Large intestine (tissue), 3 donors: Measurements from ENCODE around the gene NEUROD6. TPM values are rescaled to one million over a fixed set of nuclear protein-coding genes. Genes with fewer than 3 reads are reported as not detected.

Experiments used
- DNase-seq, 2 donors: peaks; one replicate each; pipeline versions ENCODE4 v3.0.0 to v3.0.0-alpha.2; 2013
- H3K27ac ChIP-seq: one replicate; pipeline ENCODE4 v1.5.1; 2013; ENCODE audit warnings: low read length
- H3K27me3 ChIP-seq: 2 replicates; pipeline ENCODE4 v1.6.1; 2013; ENCODE audit warnings: low read length; ENCODE audit not compliant: control insufficient read depth, insufficient read depth
- H3K36me3 ChIP-seq: 2 replicates; pipeline ENCODE4 v1.6.1; 2013; ENCODE audit warnings: low read length; ENCODE audit not compliant: control insufficient read depth, insufficient read depth
- H3K4me1 ChIP-seq: one replicate; pipeline ENCODE4 v1.6.1; 2013; ENCODE audit warnings: low read length; ENCODE audit not compliant: control insufficient read depth, insufficient read depth
- H3K4me3 ChIP-seq: one replicate; pipeline ENCODE4 v1.5.1; 2013; ENCODE audit warnings: low read length
- H3K9me3 ChIP-seq: one replicate; pipeline ENCODE4 v1.6.1; 2013; ENCODE audit warnings: mild to moderate bottlenecking, low read depth, low read length, moderate library complexity; ENCODE audit not compliant: control insufficient read depth
- WGBS: methylation state at CpG from one replicate; pipeline ENCODE4 v1.1.5; 2013; ENCODE audit warnings: low lambda C conversion rate; ENCODE audit not compliant: insufficient coverage; 5-methylcytosine and 5-hydroxymethylcytosine counted together
- polyA plus RNA-seq: library from polyadenylated mRNA; unstranded; fragments of 120-200 nt; gene quantifications from one replicate; pipeline ENCODE4 v1.2.1, GENCODE V29; 2013

Gene NEUROD6
- polyA plus RNA-seq, 1 donor, result 1.6 TPM

DNA sequence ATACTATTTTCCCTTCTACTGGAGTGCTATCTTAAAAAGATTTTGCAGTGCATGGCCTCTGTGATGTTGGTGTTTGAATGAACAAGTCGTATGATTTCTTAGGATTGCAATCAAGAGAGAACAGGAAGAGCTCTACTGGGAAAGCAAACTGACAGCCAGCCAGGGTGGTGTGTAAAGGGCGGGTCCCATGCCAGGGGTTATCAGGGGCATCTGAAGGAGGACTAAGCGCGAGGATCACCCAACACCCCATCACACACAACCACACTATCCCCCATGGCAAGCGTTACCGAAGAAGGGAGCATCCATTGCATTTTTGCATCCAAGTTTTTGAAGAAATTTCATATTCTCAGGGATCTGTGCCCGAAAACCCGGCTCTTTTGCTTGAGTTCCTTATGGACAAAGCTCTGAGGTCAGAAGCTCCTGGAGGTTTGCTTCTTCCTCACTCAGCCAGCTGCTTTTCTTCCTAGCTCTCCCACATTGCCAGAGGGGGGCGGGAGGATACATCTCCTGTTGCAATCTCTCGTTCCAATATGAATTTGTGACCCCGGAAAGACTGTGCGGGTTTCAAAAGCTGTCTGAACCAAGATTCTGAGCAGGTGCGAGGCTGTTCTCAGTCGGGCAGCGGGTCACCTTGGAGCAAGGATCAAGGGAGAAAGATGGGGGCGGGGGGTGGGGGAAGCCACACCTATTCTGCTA lies 5.2 kb downstream of the NEUROD6 start:
- WGBS, result no CpG with 5 or more reads among the region's 16 CpGs
- Histone ChIP-seq H3K36me3 (no peaks in the 10 kb centered on the region), H3K4me3 (no peak overlapping the region), H3K9me3 (no peaks in the 10 kb centered on the region), H3K27me3 (peaks cover 11% of the 10 kb centered on the region), H3K4me1 (peaks cover 4% of the 10 kb centered on the region), H3K27ac (no peak overlapping the region)
- peak in 1 of 2 donors; percentile 47 for DNase-seq

DNA sequence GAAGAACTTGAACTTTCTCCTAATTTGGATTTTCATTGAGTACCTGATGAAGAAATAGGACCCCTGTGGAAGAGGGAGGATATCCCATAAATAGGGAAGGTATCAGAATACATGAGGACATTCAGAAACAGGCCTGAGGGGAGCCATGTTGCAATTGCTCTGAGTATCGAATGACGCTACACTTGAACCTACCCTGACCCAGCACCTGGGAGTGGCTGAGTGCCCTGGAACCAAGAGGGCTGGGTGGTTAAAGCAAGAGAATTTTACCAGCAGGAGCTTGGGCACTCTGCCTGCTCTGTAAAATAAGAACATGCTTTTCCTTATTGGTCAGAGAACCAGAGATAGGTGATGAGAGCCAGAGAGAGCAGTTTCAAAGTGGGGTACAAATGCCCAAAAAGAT lies 7.2 kb downstream of the NEUROD6 start:
- WGBS, result no CpG with 5 or more reads among the region's 2 CpGs
- H3K4me3 ChIP-seq, result no peak overlapping the region

DNA sequence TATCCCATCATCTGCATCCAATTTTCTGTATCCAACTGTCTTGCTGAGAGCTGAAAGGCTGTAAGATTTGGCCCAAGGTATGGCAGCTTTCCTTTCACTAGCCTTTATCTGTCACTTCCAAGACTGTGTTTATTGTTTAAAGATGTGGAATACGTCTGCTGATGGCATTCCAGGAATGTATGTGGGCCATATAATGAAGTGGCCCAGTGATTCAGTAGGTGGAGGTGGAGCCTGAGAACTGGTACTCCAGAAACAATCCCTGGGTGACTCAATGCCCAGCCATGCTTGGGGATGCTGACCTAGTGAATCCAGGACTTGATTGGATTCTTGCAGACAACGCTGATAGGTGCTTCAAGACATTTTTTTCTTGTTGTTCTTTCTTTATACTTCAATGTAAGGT lies 13.5 kb downstream of the NEUROD6 start:
- no peaks in the 10 kb centered on the region for H3K4me1 ChIP-seq
- H3K27me3 ChIP-seq, result no peaks in the 10 kb centered on the region
- no peaks in the 10 kb centered on the region for H3K9me3 ChIP-seq
- H3K27ac ChIP-seq, result no peak overlapping the region
- WGBS, result 50% methylated on average over 1 of the region's 2 CpGs
- peak; percentile 17 to 51 for DNase-seq
- no peak overlapping the region for H3K4me3 ChIP-seq
- no peaks in the 10 kb centered on the region for H3K36me3 ChIP-seq

More for the DNA sequence above, 7.2 kb downstream of the NEUROD6 start:
- Histone ChIP-seq H3K36me3 (no peaks in the 10 kb centered on the region), H3K27me3 (peaks cover 7% of the 10 kb centered on the region), H3K9me3 (no peaks in the 10 kb centered on the region), H3K4me1 (peaks cover 4% of the 10 kb centered on the region), H3K27ac (no peak overlapping the region)
- DNase-seq, result no peak

DNA sequence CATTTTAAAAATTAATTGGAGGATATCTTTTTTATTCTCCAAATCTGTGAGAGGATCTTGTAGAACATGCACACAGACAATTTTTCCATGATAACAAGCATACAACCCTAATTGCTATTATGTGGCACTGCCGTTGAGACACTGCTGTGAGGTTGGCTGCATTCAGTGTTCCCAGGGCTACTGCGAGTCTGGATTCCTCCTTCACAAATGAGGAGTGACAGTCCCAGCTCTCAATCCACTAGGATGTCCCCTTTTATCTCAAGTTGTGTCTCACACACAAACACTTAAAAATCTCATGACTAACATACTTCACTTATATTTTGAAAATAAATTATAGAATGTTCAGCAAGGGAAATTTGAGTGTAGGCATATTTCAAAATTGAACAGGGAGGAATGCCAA lies 14.1 kb downstream of the NEUROD6 start:
- H3K4me3 ChIP-seq, result no peak overlapping the region
- no peaks in the 10 kb centered on the region for H3K9me3 ChIP-seq
- no peaks in the 10 kb centered on the region for H3K27me3 ChIP-seq
- no peaks in the 10 kb centered on the region for H3K4me1 ChIP-seq
- DNase-seq, result no peak
- no peak overlapping the region for H3K27ac ChIP-seq
- H3K36me3 ChIP-seq, result no peaks in the 10 kb centered on the region
- whole genome bisulfite sequencing, result no CpG with 5 or more reads among the region's 2 CpGs

DNA sequence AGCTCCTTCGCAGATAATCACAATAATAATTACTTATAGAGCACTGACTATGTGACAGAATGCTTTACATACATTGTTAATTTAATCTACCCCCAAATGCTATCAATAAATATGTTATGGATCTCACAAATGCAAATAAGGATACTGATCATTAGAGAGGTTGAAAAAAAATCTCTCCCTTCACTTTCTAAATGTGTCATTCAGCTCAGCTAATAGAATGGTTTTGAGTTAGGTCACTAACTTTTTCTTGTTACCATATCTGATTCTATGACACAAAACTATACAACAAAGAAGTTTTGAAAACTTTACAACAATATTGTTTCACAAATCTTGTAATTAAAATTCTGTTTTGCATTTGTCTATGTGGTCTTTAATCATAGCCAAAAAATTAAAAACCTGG lies 17.4 kb downstream of the NEUROD6 start:
- Histone ChIP-seq H3K9me3 (no peaks in the 10 kb centered on the region), H3K4me1 (peaks cover 11% of the 10 kb centered on the region), H3K27me3 (no peaks in the 10 kb centered on the region), H3K36me3 (no peaks in the 10 kb centered on the region), H3K4me3 (no peak overlapping the region), H3K27ac (no peak overlapping the region)
- no peak for DNase-seq
- WGBS, result 88% methylated on average over 1 of the region's 1 CpG

DNA sequence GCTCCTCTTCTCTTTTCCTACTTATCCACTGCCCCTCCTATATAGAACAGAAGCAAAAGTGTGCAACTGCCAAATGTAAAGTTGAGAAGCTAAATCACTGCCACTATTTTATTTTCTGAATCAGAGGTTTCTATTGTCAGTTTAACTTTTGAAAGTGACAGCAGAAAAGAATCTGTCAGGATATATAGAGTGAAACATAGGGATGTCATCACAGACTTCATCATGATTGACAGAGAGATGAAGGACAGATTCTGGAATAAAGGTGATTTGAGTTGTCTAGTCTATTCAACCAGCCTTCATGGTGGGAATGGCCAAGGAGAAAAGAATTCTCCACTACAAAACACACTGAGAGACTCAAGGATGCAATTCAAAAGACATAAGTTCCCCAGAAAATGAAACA lies 19.9 kb downstream of the NEUROD6 start:
- peaks cover 17% of the 10 kb centered on the region for H3K4me1 ChIP-seq
- no peaks in the 10 kb centered on the region for H3K36me3 ChIP-seq
- no peaks in the 10 kb centered on the region for H3K27me3 ChIP-seq
- DNase-seq, result no peak
- no peak overlapping the region for H3K27ac ChIP-seq
- H3K9me3 ChIP-seq, result no peaks in the 10 kb centered on the region
- no peak overlapping the region for H3K4me3 ChIP-seq

DNA sequence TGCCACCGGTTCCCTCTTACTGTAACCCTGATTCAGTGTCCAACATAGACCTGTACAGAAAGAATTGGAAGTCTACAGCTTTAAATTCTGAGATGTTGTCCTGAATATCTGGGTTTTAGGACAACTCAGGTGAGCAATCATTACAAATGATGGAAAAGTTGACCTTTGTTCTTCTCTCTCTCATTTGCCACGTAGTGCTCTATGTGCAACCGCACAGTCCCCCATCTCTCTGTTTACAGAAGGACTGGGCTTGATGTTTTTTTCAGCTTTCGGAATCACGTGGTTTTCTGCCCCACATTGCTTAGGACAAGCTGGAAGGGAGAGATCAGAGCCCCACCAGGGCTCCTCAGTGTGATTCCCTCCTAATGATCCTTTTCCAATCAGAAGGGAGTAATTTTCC lies 22.2 kb downstream of the NEUROD6 start:
- WGBS, result no CpG with 5 or more reads among the region's 5 CpGs
- H3K36me3 ChIP-seq, result no peaks in the 10 kb centered on the region
- H3K9me3 ChIP-seq, result no peaks in the 10 kb centered on the region
- peak; percentile 79 to 91 for DNase-seq
- H3K4me3 ChIP-seq, result no peak overlapping the region
- H3K27me3 ChIP-seq, result no peaks in the 10 kb centered on the region
- H3K27ac ChIP-seq, result peak overlapping the region; percentile 88
- peaks cover 20% of the 10 kb centered on the region for H3K4me1 ChIP-seq

DNA sequence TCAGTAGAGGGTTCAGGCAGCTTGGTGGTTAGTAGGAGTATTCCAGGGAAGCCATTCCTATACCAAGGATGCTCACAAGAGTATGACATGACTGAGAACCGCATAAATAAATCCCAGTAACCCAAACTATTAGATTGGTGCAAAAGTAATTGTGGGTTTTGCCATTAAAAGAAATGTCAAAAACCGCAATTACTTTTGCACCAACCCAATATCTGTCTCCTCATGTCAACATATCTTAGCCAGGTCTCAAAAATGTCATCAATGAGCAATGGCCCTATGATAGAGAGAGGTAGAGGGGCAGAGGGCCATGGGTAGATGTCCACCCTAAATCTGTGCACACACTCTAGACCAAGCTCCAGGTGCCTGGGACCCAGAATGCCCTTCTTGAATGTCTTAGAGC lies 23.6 kb downstream of the NEUROD6 start:
- Histone ChIP-seq H3K4me3 (no peak overlapping the region), H3K27me3 (no peaks in the 10 kb centered on the region), H3K4me1 (peaks cover 20% of the 10 kb centered on the region), H3K9me3 (no peaks in the 10 kb centered on the region), H3K36me3 (no peaks in the 10 kb centered on the region), H3K27ac (no peak overlapping the region)
- 100% methylated on average over 1 of the region's 2 CpGs for WGBS
- no peak for DNase-seq

DNA sequence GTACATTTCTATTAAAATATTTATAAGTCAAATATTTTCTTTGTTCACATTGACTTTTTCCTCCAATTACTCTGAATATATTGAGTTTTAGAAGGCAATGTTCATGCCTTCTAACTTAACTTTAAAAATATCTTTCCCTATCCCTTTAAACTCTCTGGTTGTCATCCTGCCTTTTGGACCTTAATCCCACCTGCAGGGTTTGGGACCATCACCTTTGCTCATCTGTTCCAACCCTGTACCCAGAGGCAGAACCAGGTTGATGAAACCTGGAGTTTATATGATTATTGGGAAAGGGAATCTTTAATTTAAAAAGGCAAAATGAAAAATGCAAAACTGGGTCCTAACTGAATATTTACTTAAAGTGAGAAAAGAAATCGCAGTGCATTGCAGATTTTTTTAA lies 24.8 kb downstream of the NEUROD6 start:
- H3K27me3 ChIP-seq, result no peaks in the 10 kb centered on the region
- H3K27ac ChIP-seq, result no peak overlapping the region
- no peak for DNase-seq
- H3K36me3 ChIP-seq, result no peaks in the 10 kb centered on the region
- no peaks in the 10 kb centered on the region for H3K9me3 ChIP-seq
- peaks cover 20% of the 10 kb centered on the region for H3K4me1 ChIP-seq
- no peak overlapping the region for H3K4me3 ChIP-seq
- 88% methylated on average over 1 of the region's 1 CpG for WGBS

DNA sequence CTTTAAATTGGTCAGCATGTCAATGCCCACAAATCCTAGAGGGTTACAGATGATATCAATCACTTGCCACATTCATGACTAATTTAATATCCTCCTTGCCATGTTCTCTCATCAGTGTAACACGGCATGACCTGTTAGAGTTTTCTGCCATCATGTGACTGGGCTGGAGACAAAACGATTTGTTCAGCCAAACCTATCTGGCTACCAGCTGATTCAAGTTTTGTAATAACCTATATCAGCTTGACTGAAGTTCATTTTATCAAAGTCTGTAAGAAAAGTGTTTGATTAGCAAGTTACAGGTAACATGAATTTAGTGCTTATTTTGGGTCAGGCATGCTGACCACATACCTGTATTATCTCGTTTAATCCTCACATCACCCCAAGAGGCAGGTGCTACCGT lies 25.7 kb downstream of the NEUROD6 start:
- Histone ChIP-seq H3K36me3 (no peaks in the 10 kb centered on the region), H3K4me3 (no peak overlapping the region), H3K27ac (no peak overlapping the region), H3K9me3 (no peaks in the 10 kb centered on the region), H3K4me1 (peaks cover 18% of the 10 kb centered on the region), H3K27me3 (no peaks in the 10 kb centered on the region)
- peak; percentile 53 to 82 for DNase-seq
- no CpG with 5 or more reads among the region's 4 CpGs for WGBS

DNA sequence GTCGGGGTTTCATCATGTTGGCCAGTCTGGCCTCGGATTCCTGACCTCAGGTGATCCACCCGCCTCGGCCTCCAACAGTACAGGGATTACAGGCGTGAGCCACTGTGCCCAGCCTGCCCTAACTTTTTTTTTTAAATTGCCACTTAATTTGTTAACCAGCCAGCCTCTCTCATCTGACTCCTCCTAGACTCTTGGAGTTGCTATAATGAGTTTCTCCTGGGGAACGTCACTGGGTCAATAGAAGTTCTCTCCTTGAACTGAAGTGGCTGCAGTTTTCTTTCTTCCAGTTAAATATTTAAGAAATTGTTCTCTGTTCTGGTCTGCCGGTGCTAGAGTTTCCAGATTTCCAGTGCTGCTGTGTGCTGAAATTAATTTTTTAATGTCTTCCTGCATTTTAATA lies 27.6 kb downstream of the NEUROD6 start:
- Histone ChIP-seq H3K4me3 (no peak overlapping the region), H3K4me1 (peaks cover 7% of the 10 kb centered on the region), H3K27me3 (no peaks in the 10 kb centered on the region), H3K27ac (no peak overlapping the region), H3K36me3 (no peaks in the 10 kb centered on the region), H3K9me3 (no peaks in the 10 kb centered on the region)
- DNase-seq, result no peak
- 100% methylated on average over 2 of the region's 7 CpGs for WGBS
